H9 (cell line): ENCODE measurements around the gene SCN7A. TPM values are rescaled to one million over a fixed set of nuclear protein-coding genes. Genes with fewer than 3 reads are reported as not detected.

Source experiments
- DNase-seq: peaks from one replicate; pipeline ENCODE4 v3.0.0-alpha.2; 2017
- H2AFZ ChIP-seq: one replicate; pipeline ENCODE4 v1.6.1; 2013; ENCODE audit warnings: mild to moderate bottlenecking, low read length, control low read depth, moderate library complexity
- H2AK5ac ChIP-seq: 2 replicates; pipeline ENCODE4 v1.6.1; 2013; ENCODE audit warnings: low read length, control low read depth, mixed read lengths; ENCODE audit not compliant: insufficient read length
- H2BK120ac ChIP-seq: one replicate; pipeline ENCODE4 v1.6.1; 2013; ENCODE audit warnings: low read depth, mild to moderate bottlenecking, low read length, control low read depth, inconsistent platforms; ENCODE audit not compliant: poor library complexity, severe bottlenecking
- H2BK12ac ChIP-seq: 2 replicates; pipeline ENCODE4 v1.6.1; 2013; ENCODE audit warnings: low read length, control low read depth, mixed read lengths, low read depth; ENCODE audit not compliant: insufficient read length
- H2BK15ac ChIP-seq: 2 replicates; pipeline ENCODE4 v1.6.1; 2013; ENCODE audit warnings: low read depth, low read length, control low read depth
- H2BK20ac ChIP-seq: one replicate; pipeline ENCODE4 v1.6.1; 2013; ENCODE audit warnings: low read depth, mild to moderate bottlenecking, low read length, control low read depth, inconsistent platforms; ENCODE audit not compliant: poor library complexity, severe bottlenecking
- H2BK5ac ChIP-seq: 2 replicates; pipeline ENCODE4 v1.6.1; 2013; ENCODE audit warnings: low read length, control low read depth, mixed read lengths; ENCODE audit not compliant: insufficient read length
- H3K14ac ChIP-seq: 2 replicates; pipeline ENCODE4 v1.6.1; 2013; ENCODE audit warnings: low read length, control low read depth; ENCODE audit not compliant: insufficient read depth
- H3K18ac ChIP-seq: 2 replicates; pipeline ENCODE4 v1.6.1; 2013; ENCODE audit warnings: low read depth, mild to moderate bottlenecking, mixed read lengths, low read length, control low read depth; ENCODE audit not compliant: insufficient read length
- H3K23ac ChIP-seq: 2 replicates; pipeline ENCODE4 v1.6.1; 2013; ENCODE audit warnings: low read length, control low read depth, mixed read lengths, low read depth; ENCODE audit not compliant: insufficient read length
- H3K23me2 ChIP-seq: 2 replicates; pipeline ENCODE4 v1.6.1; 2013; ENCODE audit warnings: low read depth, mild to moderate bottlenecking, mixed read lengths, low read length, control low read depth; ENCODE audit not compliant: insufficient read length, poor library complexity, severe bottlenecking
- H3K27ac ChIP-seq: 2 replicates; pipeline ENCODE4 v1.5.1; 2013; ENCODE audit warnings: low read length, control low read depth, mixed read lengths, low read depth; ENCODE audit not compliant: insufficient read length
- H3K27me3 ChIP-seq: 2 replicates; pipeline ENCODE4 v1.6.1; 2013; ENCODE audit warnings: low read length, control low read depth, inconsistent platforms; ENCODE audit not compliant: insufficient read depth
- H3K4ac ChIP-seq: 2 replicates; pipeline ENCODE4 v1.6.1; 2013; ENCODE audit warnings: low read depth, mild to moderate bottlenecking, control low read depth, inconsistent platforms, low read length, moderate library complexity
- H3K4me1 ChIP-seq: 2 replicates; pipeline ENCODE4 v1.6.1; 2013; ENCODE audit warnings: low read length, control low read depth, inconsistent platforms; ENCODE audit not compliant: insufficient read depth
- H3K4me2 ChIP-seq: 2 replicates; pipeline ENCODE4 v1.6.1; 2013; ENCODE audit warnings: low read length, control low read depth, mixed read lengths; ENCODE audit not compliant: insufficient read length, insufficient read depth
- H3K56ac ChIP-seq: 2 replicates; pipeline ENCODE4 v1.6.1; 2013; ENCODE audit warnings: low read depth, mild to moderate bottlenecking, mixed read lengths, low read length, control low read depth; ENCODE audit not compliant: insufficient read length
- H3K79me1 ChIP-seq: 2 replicates; pipeline ENCODE4 v1.6.1; 2013; ENCODE audit warnings: low read depth, mild to moderate bottlenecking, moderate library complexity, low read length, control low read depth, inconsistent platforms; ENCODE audit not compliant: insufficient read depth, poor library complexity, severe bottlenecking
- H3K79me2 ChIP-seq: 2 replicates; pipeline ENCODE4 v1.6.1; 2013; ENCODE audit warnings: low read length, control low read depth, inconsistent platforms; ENCODE audit not compliant: insufficient read depth
- H3K9ac ChIP-seq: 2 replicates; pipeline ENCODE4 v1.6.1; 2013; ENCODE audit warnings: low read length, control low read depth, mixed read lengths; ENCODE audit not compliant: insufficient read length; ENCODE audit errors: extremely low read depth
- H3K9me3 ChIP-seq: one replicate; pipeline ENCODE4 v1.6.1; 2013; ENCODE audit warnings: low read depth, low read length, inconsistent platforms; ENCODE audit not compliant: control insufficient read depth
- H3T11ph ChIP-seq: one replicate; pipeline ENCODE4 v1.6.1; 2013; ENCODE audit warnings: mild to moderate bottlenecking, low read length, control low read depth, inconsistent platforms
- H4K20me1 ChIP-seq: one replicate; pipeline ENCODE4 v1.6.1; 2013; ENCODE audit not compliant: control insufficient read depth, insufficient read length, insufficient read depth
- H4K5ac ChIP-seq: 2 replicates; pipeline ENCODE4 v1.6.1; 2013; ENCODE audit warnings: low read depth, mild to moderate bottlenecking, mixed read lengths, low read length, control low read depth; ENCODE audit not compliant: insufficient read length
- H4K8ac ChIP-seq: replicated peaks from 2 replicates; pipeline ENCODE4 v1.6.1; 2013; ENCODE audit warnings: low read length, control low read depth, mixed read lengths, low read depth; ENCODE audit not compliant: insufficient read length
- H4K91ac ChIP-seq: 2 replicates; pipeline ENCODE4 v1.6.1; 2013; ENCODE audit warnings: low read depth, mild to moderate bottlenecking, moderate library complexity, mixed read lengths, low read length, control low read depth; ENCODE audit not compliant: insufficient read length
- H3K27ac Mint-ChIP-seq, 3 experiments: 2 replicates in 2 of 3; 3 replicates in 1 of 3; pipeline ENCODE4 v1.8.0; 2020 to 2021; ENCODE audit warnings: mixed read lengths in 3 of 3, mild to moderate bottlenecking in 1 of 3, moderate library complexity in 1 of 3
- H3K27me3 Mint-ChIP-seq: 2 replicates; pipeline ENCODE4 v1.8.0; 2021; ENCODE audit warnings: low read depth, mild to moderate bottlenecking, moderate library complexity, mixed read lengths
- H3K36me3 Mint-ChIP-seq, 3 experiments: 2 replicates in 2 of 3; 3 replicates in 1 of 3; pipeline ENCODE4 v1.8.0; 2020 to 2021; ENCODE audit warnings: low read depth in 3 of 3, mixed read lengths in 3 of 3; ENCODE audit not compliant: insufficient read depth in 1 of 3
- H3K4me1 Mint-ChIP-seq, 2 experiments: 2 replicates each; pipeline ENCODE4 v1.8.0; 2020; ENCODE audit warnings: mixed read lengths in 2 of 2
- H3K4me3 Mint-ChIP-seq, 2 experiments: 2 replicates in 1 of 2; 3 replicates in 1 of 2; pipeline ENCODE4 v1.8.0; 2020 to 2021; ENCODE audit warnings: mild to moderate bottlenecking in 2 of 2, mixed read lengths in 2 of 2, moderate library complexity in 1 of 2
- H3K9me3 Mint-ChIP-seq, 2 experiments: 2 replicates in 1 of 2; 3 replicates in 1 of 2; pipeline ENCODE4 v1.8.0; 2020; ENCODE audit warnings: mild to moderate bottlenecking in 2 of 2, mixed read lengths in 2 of 2, moderate library complexity in 1 of 2
- WGBS: extraction: QIAGEN DNeasy Blood & Tissue Kit; methylation state at CpG from one replicate; pipeline ENCODE4 v1.1.7; 2013; ENCODE audit warnings: missing lambda C conversion rate, low lambda C conversion rate, mixed read lengths; ENCODE audit not compliant: insufficient read length; ENCODE audit errors: extremely low coverage; 5-methylcytosine and 5-hydroxymethylcytosine counted together
- total RNA-seq: library from RNA; stranded (reverse); gene quantifications from 2 replicates; pipeline ENCODE4 v1.2.1, GENCODE V29; 2021
- TF ChIP-seq, protein P1 (sequence below): fragments of 200-600 bp; sonication (generic); conservative IDR thresholded peaks from 3 replicates; pipeline ENCODE4 v1.8.0; 2021; ENCODE audit warnings: antibody characterized with exemption, mild to moderate bottlenecking

SCN7A gene
- total RNA-seq, 1 experiment from 2014 or later, result 0.07 TPM

- H3K27ac Mint-ChIP-seq, result no peak overlapping the region
- Histone ChIP-seq H3K4ac (no peak overlapping the region), H4K20me1 (no peaks in the 10 kb centered on the region), H3K56ac (no peak overlapping the region), H3K4me2 (no peak overlapping the region), H2BK20ac (no peak overlapping the region), H3T11ph (no peak overlapping the region), H3K14ac (no peak overlapping the region), H2BK12ac (no peak overlapping the region), H2BK15ac (no peak overlapping the region), H4K91ac (no peak overlapping the region), H3K4me1 (no peaks in the 10 kb centered on the region), H2BK5ac (no peak overlapping the region), H3K18ac (no peak overlapping the region), H2BK120ac (no peak overlapping the region), H3K79me2 (no peaks in the 10 kb centered on the region), H4K5ac (no peak overlapping the region), H3K9me3 (no peaks in the 10 kb centered on the region), H3K79me1 (no peaks in the 10 kb centered on the region), H3K9ac (no peak overlapping the region), H2AFZ (peak overlapping the region; percentile 56), H3K27me3 (no peaks in the 10 kb centered on the region), H2AK5ac (no peak overlapping the region), H3K27ac (no peak overlapping the region), H3K23me2 (no peaks in the 10 kb centered on the region), H4K8ac (no peak overlapping the region), H3K23ac (no peak overlapping the region)
- no peak overlapping the region for H3K4me3 Mint-ChIP-seq
- H3K27me3 Mint-ChIP-seq, result no peaks in the 10 kb centered on the region
- TF ChIP-seq, protein P1, sequence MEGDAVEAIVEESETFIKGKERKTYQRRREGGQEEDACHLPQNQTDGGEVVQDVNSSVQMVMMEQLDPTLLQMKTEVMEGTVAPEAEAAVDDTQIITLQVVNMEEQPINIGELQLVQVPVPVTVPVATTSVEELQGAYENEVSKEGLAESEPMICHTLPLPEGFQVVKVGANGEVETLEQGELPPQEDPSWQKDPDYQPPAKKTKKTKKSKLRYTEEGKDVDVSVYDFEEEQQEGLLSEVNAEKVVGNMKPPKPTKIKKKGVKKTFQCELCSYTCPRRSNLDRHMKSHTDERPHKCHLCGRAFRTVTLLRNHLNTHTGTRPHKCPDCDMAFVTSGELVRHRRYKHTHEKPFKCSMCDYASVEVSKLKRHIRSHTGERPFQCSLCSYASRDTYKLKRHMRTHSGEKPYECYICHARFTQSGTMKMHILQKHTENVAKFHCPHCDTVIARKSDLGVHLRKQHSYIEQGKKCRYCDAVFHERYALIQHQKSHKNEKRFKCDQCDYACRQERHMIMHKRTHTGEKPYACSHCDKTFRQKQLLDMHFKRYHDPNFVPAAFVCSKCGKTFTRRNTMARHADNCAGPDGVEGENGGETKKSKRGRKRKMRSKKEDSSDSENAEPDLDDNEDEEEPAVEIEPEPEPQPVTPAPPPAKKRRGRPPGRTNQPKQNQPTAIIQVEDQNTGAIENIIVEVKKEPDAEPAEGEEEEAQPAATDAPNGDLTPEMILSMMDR, result peak; percentile 69
- H3K9me3 Mint-ChIP-seq, result no peaks in the 10 kb centered on the region
- no peaks in the 10 kb centered on the region for H3K36me3 Mint-ChIP-seq
- DNase-seq, result no peak
- no CpG with 5 or more reads among the region's 2 CpGs for WGBS
- H3K4me1 Mint-ChIP-seq, result no peaks in the 10 kb centered on the region
These were observed 74.5 kb downstream of the SCN7A start for GRCh38 chr2:166419616-166419934.
